HepG2 (cell line): ENCODE data around the gene ZIC2. TPM values are rescaled to one million over a fixed set of nuclear protein-coding genes. Genes with fewer than 3 reads are reported as not detected.
A peak's percentile ranks its signal among the peaks of the same experiment; 100 is the strongest.

Experiments used
- CBX5 ChIP-seq: sonication (generic); formaldehyde crosslinking; IDR thresholded peaks from 2 replicates; pipeline ENCODE4 v1.4.0; 2020; ENCODE audit warnings: missing genetic modification reagents, borderline replicate concordance
- HIC2 ChIP-seq: sonication (generic); formaldehyde crosslinking; IDR thresholded peaks from 2 replicates; pipeline ENCODE4 v1.9.0; 2022; ENCODE audit warnings: low read depth, missing genetic modification reagents
- HOMEZ ChIP-seq: IDR thresholded peaks from 2 replicates; pipeline ENCODE4 v1.6.1; 2016; ENCODE audit warnings: low read depth
- MIER2 ChIP-seq: IDR thresholded peaks from 2 replicates; pipeline ENCODE4 v1.6.1; 2016; ENCODE audit warnings: missing biosample characterization, missing genetic modification reagents
- NFAT5 ChIP-seq: sonication (generic); formaldehyde crosslinking; IDR thresholded peaks from 2 replicates; pipeline ENCODE4 v1.4.0; 2020; ENCODE audit warnings: missing genetic modification reagents
- REXO4 ChIP-seq: sonication (generic); formaldehyde crosslinking; IDR thresholded peaks from 2 replicates; pipeline ENCODE4 v1.8.0; 2022; ENCODE audit warnings: missing genetic modification reagents, mild to moderate bottlenecking, borderline replicate concordance
- SIN3B ChIP-seq: fragments of 150-350 bp; IDR thresholded peaks from 2 replicates; pipeline ENCODE4 v1.6.1; 2014; ENCODE audit warnings: low read length
- TBP ChIP-seq: sonication (generic); formaldehyde crosslinking; IDR thresholded peaks from 2 replicates; pipeline ENCODE4 v1.5.0; 2020; ENCODE audit warnings: missing genetic modification reagents
- ZEB1 ChIP-seq: IDR thresholded peaks from 2 replicates; pipeline ENCODE4 v1.6.1; 2012; ENCODE audit warnings: mild to moderate bottlenecking, low read depth, inconsistent platforms; ENCODE audit not compliant: insufficient replicate concordance
- ZNF124 ChIP-seq: sonication (generic); formaldehyde crosslinking; IDR thresholded peaks from 2 replicates; pipeline ENCODE4 v1.4.0; 2020; ENCODE audit warnings: missing genetic modification reagents
- ZNF503 ChIP-seq: sonication (generic); formaldehyde crosslinking; IDR thresholded peaks from 2 replicates; pipeline ENCODE4 v1.4.0; 2020; ENCODE audit warnings: missing genetic modification reagents
- ZNF558 ChIP-seq: sonication (generic); formaldehyde crosslinking; IDR thresholded peaks from 2 replicates; pipeline ENCODE4 v1.9.0; 2022; ENCODE audit warnings: mild to moderate bottlenecking, missing genetic modification reagents, borderline replicate concordance
- ZNF720 ChIP-seq: sonication (generic); formaldehyde crosslinking; IDR thresholded peaks from 2 replicates; pipeline ENCODE4 v1.4.0; 2020; ENCODE audit warnings: missing genetic modification reagents
- ZSCAN5A ChIP-seq: sonication (generic); formaldehyde crosslinking; IDR thresholded peaks from 2 replicates; pipeline ENCODE4 v1.8.0; 2022; ENCODE audit warnings: mild to moderate bottlenecking, missing genetic modification reagents, borderline replicate concordance
- ZXDC ChIP-seq: sonication (generic); formaldehyde crosslinking; IDR thresholded peaks from 2 replicates; pipeline ENCODE4 v1.5.0; 2020; ENCODE audit warnings: mild to moderate bottlenecking, missing genetic modification reagents
- polyA plus RNA-seq, 8 experiments: library from polyadenylated mRNA; depleted of rRNA in 3 of 8; stranded (reverse) in 7 of 8; unstranded in 1 of 8; fragments of >200 nt; fragmentation: Illumina TruSeq in 4 of 8; extraction: Trizol in 4 of 8; gene quantifications; 2 replicates each; pipeline versions ENCODE4 v1.2.1 to v1.2.3, GENCODE V29; 2011 to 2016; ENCODE audit warnings: low read depth in 4 of 8, missing spikeins in 1 of 8, mixed read lengths in 1 of 8; ENCODE audit not compliant: insufficient read depth in 1 of 8
- total RNA-seq, 5 experiments: library from RNA; depleted of rRNA; stranded (reverse); fragments of >200 nt; fragmentation: Illumina TruSeq; extraction: Trizol; gene quantifications; 2 replicates each; pipeline ENCODE4 v1.2.3, GENCODE V29; 2016; ENCODE audit warnings: low read depth in 1 of 5

The ZIC2 gene
- total and polyA plus RNA-seq, 2 of the 13 experiments (the other 11 are each of a cell fraction or from before 2014, with no cell fraction given), result 0.13 TPM; not detected in 1

GRCh38 chr13:99941086-99941485 is 40.5 kb upstream of the ZIC2 start (continued):
- TF ChIP-seq NFAT5 (CRISPR knock-in tag) (no peak), REXO4 (CRISPR knock-in tag) (no peak), ZNF720 (CRISPR knock-in tag) (no peak), CBX5 (CRISPR knock-in tag) (no peak), HIC2 (no peak; the same call in 1 of the 2 replicates), HOMEZ (CRISPR knock-in tag) (peak; percentile 82), ZNF558 (CRISPR knock-in tag) (no peak), ZXDC (no peak), ZEB1 (peak; percentile 95), TBP (no peak), MIER2 (CRISPR knock-in tag) (peak; percentile 71; the same call in 1 of the 2 replicates), ZNF124 (CRISPR knock-in tag) (peak; percentile 83; the same call in 1 of the 2 replicates), SIN3B (no peak), ZSCAN5A (no peak; the same call in 1 of the 2 replicates), ZNF503 (CRISPR knock-in tag) (peak; percentile 54; the same call in 1 of the 2 replicates)
